Right cardiac atrium (tissue), 5 donors: ENCODE data around the gene LRRC4B. TPM values are rescaled to one million over a fixed set of nuclear protein-coding genes. Genes with fewer than 3 reads are reported as not detected.

ENCODE experiments used
- ATAC-seq, 2 donors: fragments of 200-7000 bp; cut with Tn5 transposase; one replicate each; pipeline versions ENCODE4 v1.8.0 to v1.9.1; 2020; ENCODE audit warnings: moderate library complexity in 2 of 2, mild to moderate bottlenecking in 1 of 2
- DNase-seq, 3 donors: peaks; one replicate each; pipeline ENCODE4 v3.0.0-alpha.2; 2020
- H3K27ac ChIP-seq: one replicate; pipeline ENCODE4 v1.5.1; 2013; ENCODE audit warnings: mild to moderate bottlenecking, low read length, control low read depth, moderate library complexity
- H3K27me3 ChIP-seq: one replicate; pipeline ENCODE4 v1.6.1; 2013; ENCODE audit not compliant: control insufficient read depth, insufficient read depth
- H3K4me1 ChIP-seq: one replicate; pipeline ENCODE4 v1.6.1; 2013; ENCODE audit warnings: low read length; ENCODE audit not compliant: control insufficient read depth, insufficient read depth
- H3K4me3 ChIP-seq: one replicate; pipeline ENCODE4 v1.5.1; 2013; ENCODE audit warnings: low read length, control low read depth
- H3K9me3 ChIP-seq: one replicate; pipeline ENCODE4 v1.6.1; 2013; ENCODE audit warnings: low read length; ENCODE audit not compliant: control insufficient read depth
- WGBS: extraction: QIAGEN DNeasy Blood & Tissue Kit; methylation state at CpG from one replicate; pipeline ENCODE4 v1.1.7; 2013; 5-methylcytosine and 5-hydroxymethylcytosine counted together
- intact Hi-C, 4 donors: fragments of 100-400 bp; cut with DNase I; formaldehyde crosslinking; loops; one replicate each; pipeline versions ENCODE4 v1.11.0 to v1.14.0; 2022 to 2023
- polyA plus RNA-seq: library from polyadenylated mRNA; stranded (reverse); fragments of 200-250 nt; gene quantifications from one replicate; pipeline ENCODE4 v1.2.3, GENCODE V29; 2013
- total RNA-seq, 4 donors: library from RNA; stranded (reverse); fragmentation: NEBNext Ultra II Directional; extraction: Animal tissue kit (Norgen Biotek cat#: 25700); gene quantifications; one replicate each; pipeline ENCODE4 v1.2.1, GENCODE V29; 2021
- donor health status: healthy with polysubstance abuse.
- donor health status: DM: no; HTN: yes; CAD: no.
- donor health status: DM: no; HTN: no; CAD: no.
- donor health status: DM: no; HTN: yes; CAD: no; lungs with severe emphysema.
- donor health status: DM: yes; HTN: yes; CAD: no.

LRRC4B gene
- total and polyA plus RNA-seq, 5 donors = 1.2 to 3.2 (median 1.8) TPM

DNA sequence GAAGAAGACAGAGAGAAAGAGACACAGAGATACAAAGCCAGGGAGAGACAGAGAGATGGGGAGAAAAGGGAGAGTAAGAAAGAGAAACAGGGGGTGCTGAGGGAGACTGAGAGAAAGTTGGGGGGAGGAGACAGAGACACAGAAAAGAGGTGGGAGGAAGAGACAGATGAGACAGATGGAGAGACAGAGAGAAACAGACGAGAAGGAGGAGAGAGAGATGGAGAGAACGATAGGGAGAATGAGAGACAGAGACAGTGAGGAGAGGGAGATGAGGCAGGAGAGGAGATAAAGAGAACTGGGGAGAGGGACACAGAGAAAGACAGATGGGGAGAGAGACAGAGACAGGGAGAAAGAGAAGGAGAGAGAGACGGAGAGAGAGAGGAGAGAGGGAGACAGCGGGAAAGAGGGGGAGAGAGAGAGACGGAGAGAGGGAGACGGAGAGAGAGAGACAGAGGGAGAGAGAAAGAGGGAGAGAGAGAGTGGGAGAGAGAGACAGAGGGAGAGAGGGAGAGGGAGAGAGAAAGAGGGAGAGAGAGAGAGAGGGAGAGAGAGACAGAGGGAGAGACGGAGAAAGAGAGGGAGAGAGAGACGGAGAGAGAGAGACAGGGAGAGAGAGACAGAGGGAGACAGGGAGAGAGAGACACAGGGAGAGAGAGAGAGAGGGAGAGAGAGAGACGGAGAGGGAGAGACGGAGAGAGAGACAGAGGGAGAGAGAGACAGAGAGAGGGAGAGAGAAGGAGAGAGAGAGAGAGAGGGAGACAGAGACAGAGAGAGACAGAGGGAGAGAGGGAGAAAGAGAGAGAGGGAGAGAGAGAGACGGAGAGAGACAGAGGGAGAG is 69.8 kb downstream of the LRRC4B start:
- DNase-seq (no peak), ATAC-seq (no peak)
- H3K27me3 ChIP-seq = no peaks in the 10 kb centered on the region
- no peak overlapping the region for H3K4me3 ChIP-seq
- H3K27ac ChIP-seq = peak overlapping the region; percentile 96
- WGBS = 56% methylated on average over 11 of the region's 11 CpGs
- no peaks in the 10 kb centered on the region for H3K9me3 ChIP-seq
- no peaks in the 10 kb centered on the region for H3K4me1 ChIP-seq
- intact Hi-C loops = no loop called here

DNA sequence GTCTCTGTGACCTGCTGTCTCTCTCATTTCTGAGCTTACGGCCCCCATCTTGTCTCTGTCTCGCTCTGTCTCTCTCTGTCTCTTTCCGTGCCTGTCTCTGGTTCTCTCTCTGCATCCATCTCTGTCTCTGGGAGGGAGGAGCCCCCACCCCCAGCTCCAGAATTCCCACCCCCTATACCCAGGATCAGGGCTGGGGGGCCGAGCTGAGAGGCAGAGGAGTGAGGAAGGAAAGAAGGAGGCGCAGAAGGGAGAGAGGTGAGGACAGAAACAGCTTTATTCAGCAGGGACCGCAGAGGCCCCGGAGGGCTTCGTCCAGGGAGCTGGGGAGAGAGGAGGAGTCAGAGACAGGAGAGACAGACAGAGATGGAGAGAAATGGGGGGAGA is 71.2 kb downstream of the LRRC4B start:
- Histone ChIP-seq H3K4me3 (no peak overlapping the region), H3K4me1 (peaks cover 5% of the 10 kb centered on the region), H3K9me3 (no peaks in the 10 kb centered on the region), H3K27ac (no peak overlapping the region), H3K27me3 (no peaks in the 10 kb centered on the region)
- intact Hi-C loops = no loop called here
- peak in 1 of 2 donors; percentile 1 for ATAC-seq
- WGBS = 47% methylated on average over 8 of the region's 8 CpGs
- peak in 1 of 3 donors; percentile 75 for DNase-seq

DNA sequence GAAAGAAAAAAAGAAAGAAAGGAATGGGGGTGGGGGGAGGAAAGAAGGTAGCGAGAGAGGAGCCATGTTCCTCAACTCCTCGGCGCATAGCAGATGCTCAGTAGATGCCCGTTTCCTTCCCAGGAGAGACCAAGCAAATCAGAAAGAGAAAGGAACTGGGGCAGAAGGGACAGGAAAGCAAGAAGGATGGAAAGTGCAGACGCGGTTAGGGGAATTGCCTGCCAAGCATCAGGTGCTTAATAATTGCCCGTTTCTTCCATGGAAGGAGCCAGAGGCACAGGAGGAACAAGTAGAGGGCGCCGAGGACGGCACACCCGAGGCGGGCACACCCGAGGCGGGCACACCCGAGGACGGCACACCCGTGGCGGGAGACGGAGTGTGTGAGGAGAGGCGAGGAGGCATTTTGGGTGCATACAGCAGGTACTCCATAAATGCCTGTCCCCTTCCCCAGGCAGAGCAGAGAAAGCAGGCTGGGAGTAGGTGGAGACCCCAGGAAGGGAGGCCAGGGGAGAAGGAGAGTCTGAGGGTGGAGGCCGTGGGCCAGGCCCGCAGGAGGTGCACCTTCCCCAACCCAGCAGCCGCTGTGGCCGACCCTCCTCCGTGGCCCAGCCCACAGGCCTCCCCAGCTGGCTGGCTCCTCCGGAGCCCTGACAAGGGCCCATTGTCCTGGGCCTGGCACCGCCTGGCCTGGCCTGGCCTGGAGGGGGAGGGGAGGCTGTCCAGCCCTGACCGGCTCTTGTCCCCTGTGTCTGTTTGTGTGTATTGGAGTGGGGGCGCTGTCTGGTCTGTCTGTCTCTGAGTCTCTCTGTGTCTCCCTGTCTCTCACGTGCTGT is 71.8 kb downstream of the LRRC4B start:
- Histone ChIP-seq H3K4me1 (peaks cover 5% of the 10 kb centered on the region), H3K27ac (peak overlapping the region; percentile 24), H3K9me3 (no peaks in the 10 kb centered on the region), H3K4me3 (no peak overlapping the region), H3K27me3 (no peaks in the 10 kb centered on the region)
- intact Hi-C loops = no loop called here
- ATAC-seq = peak; percentile 65 to 66
- WGBS = 51% methylated on average over 30 of the region's 30 CpGs
- DNase-seq = peak; percentile 65 to 91 (median 83)

DNA sequence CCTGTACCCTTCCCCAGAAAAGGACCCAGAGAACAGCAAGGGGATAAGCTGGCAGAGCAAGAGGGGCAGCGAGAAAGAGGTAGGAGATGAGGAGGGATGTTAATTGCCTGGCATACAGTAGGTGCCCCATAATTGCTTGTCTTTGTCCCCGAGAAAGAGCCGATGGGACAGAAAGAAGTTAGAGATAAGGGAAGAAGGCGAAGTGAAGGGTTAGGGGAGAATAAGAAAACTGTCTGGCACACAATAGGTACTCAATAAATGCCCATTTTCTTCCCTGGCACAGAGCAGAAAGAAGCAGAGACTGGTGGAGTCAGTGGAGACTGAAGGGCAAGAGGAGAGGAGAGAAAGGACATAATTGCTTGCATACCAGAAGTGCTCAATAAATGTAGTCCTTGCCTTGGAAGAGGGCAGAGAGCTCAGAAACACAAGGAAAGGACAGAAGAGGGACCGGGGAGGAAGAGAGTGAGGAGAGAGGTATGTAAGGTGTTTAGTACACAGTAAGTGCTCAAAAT is 73.2 kb downstream of the LRRC4B start:
- H3K4me1 ChIP-seq = peaks cover 5% of the 10 kb centered on the region
- intact Hi-C loops = no loop called here
- H3K4me3 ChIP-seq = no peak overlapping the region
- H3K9me3 ChIP-seq = no peaks in the 10 kb centered on the region
- 75% methylated on average over 5 of the region's 5 CpGs for WGBS
- ATAC-seq = no peak
- H3K27me3 ChIP-seq = no peaks in the 10 kb centered on the region
- no peak overlapping the region for H3K27ac ChIP-seq
- DNase-seq = no peak

DNA sequence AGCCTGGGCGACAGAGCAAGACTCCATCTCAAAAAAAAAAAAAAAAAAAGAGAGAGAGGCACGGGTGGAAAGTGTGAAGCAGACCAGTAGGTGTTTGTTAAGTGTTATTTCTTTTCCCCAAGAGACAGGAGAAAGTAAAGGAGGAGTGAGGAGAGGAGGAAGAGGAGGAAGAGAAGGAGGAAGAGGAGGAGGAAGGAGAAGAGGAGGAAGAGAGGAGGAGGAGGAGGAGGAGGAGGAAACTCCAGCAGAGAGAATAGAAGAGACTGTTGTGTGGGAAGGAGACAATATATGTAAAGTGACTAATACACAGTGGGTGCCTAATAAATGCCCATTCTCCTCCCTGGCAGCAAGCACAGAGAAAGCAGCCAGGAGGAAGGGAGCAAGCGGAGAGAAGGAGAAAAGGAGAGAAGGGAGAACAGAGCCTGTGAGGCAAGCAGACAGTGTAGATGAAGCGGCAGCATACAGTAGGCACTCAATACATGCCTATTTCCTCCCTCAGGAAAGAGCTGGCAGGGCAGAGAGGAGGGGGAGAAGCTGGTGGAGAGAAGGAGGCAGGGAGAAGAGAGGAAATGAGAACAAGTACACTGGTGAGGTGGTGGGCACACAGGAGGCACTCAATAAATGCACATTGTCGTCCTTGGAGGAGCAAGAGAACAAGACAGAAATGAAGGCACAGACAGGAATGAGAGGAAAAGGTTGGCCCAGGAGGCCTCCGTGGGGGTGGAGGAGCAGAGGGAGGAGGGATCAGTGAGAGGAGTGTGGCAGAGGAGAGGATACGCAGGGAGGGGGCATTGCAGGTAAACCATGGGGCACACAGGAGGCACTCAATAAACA is 73.8 kb downstream of the LRRC4B start:
- H3K4me3 ChIP-seq = no peak overlapping the region
- intact Hi-C loops = no loop called here
- ATAC-seq (no peak), DNase-seq (peak in 1 of 3 donors; percentile 18)
- WGBS = 53% methylated on average over 7 of the region's 7 CpGs
- no peaks in the 10 kb centered on the region for H3K9me3 ChIP-seq
- H3K27me3 ChIP-seq = no peaks in the 10 kb centered on the region
- H3K27ac ChIP-seq = no peak overlapping the region
- H3K4me1 ChIP-seq = peaks cover 5% of the 10 kb centered on the region

DNA sequence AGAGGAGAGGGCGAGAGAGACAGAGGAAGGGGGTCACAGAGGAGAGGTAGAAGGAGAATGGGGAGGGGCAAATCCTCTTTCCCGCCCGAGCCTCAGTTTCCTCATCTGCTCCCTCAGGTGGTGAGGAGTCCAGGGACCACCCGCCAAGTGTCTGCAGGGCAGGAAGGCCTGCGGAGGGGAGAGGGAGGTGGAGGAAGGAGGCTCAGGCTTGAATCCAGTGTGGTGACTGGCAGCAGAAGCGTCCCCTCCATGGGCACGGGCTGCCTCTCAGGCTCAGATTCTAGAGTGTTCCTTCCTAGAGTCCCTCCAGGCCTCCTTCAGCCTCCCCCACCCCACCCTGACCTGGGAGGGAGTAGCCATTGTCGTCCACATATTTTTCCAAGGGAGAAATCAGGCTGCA is 75.1 kb downstream of the LRRC4B start:
- no peaks in the 10 kb centered on the region for H3K9me3 ChIP-seq
- peak in 2 of 3 donors; percentile 37 to 45 for DNase-seq
- no peak overlapping the region for H3K27ac ChIP-seq

DNA sequence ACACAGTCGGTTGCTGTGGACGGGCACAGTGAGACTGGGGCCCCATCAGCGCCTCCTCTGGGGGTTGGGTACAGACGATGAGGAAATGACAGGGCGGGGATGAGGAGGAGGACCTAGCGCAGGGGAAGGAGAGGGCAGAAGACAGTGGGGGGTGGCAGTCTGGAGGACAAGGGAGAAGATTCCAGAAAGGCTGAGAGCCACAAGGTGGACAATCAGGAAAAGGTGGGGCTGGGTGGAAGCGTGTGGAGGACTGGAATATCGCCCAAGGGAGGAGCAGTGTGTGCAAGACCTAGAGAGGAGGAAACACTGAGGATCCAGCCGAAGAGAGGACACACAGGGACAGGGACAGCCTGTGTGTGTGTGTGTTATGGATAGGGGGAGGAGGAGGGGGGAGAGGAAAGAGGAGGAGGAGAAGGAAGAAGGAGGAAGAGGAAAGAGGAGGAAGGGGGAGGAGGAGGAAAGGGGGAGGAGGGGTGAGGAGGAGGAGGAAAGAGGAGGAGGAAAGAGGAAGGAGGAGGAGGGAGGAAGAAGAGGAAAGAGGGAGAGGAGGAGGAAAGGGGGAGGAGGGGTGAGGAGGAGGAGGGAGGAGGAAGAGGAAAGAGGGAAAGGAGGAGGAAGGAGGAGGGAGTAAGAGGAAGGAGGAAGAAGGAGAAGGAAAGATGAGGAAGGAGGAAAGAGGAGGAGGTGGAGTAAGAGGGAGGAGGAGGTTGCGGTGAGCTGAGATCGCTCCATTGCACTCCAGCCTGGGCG is 75.8 kb downstream of the LRRC4B start:
- DNase-seq = peak in 1 of 3 donors; percentile 44
- no peak for ATAC-seq
- no peaks in the 10 kb centered on the region for H3K9me3 ChIP-seq
- WGBS = 14% methylated on average over 10 of the region's 12 CpGs
- H3K27ac ChIP-seq = no peak overlapping the region
- no peak overlapping the region for H3K4me3 ChIP-seq
- no peaks in the 10 kb centered on the region for H3K27me3 ChIP-seq
- peaks cover 5% of the 10 kb centered on the region for H3K4me1 ChIP-seq
- intact Hi-C loops = no loop called here

More for the DNA sequence above, 75.1 kb downstream of the LRRC4B start:
- intact Hi-C loops = no loop called here
- Histone ChIP-seq H3K4me1 (peaks cover 5% of the 10 kb centered on the region), H3K4me3 (no peak overlapping the region), H3K27me3 (no peaks in the 10 kb centered on the region)
- no peak for ATAC-seq
- WGBS = 44% methylated on average over 8 of the region's 8 CpGs

DNA sequence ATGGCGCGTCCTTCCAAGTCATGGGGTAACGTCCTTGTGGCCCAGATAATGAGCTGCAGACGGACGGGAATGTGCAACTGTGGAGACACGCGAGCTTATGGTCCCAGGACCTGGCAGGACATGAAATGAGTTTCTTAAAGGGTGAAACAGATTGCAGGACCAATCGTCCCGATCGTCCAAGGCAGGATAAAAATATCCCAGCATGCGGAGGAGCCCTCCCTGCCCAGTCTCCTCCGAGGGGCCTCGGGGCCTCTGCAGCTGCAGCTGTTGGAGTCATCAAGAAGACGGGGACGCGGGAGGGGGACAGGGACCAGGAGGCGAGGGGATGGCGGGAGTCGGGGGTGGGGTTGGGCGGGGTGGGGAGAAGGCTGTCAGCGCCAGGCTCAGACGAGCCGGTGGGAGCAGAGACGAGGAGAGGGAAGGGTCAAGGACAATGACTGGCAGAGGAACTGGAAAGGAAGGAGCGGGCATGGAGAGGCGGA is 77.2 kb downstream of the LRRC4B start:
- intact Hi-C loops = no loop called here
- Histone ChIP-seq H3K27ac (no peak overlapping the region), H3K4me1 (peaks cover 5% of the 10 kb centered on the region), H3K9me3 (no peaks in the 10 kb centered on the region), H3K27me3 (no peaks in the 10 kb centered on the region), H3K4me3 (no peak overlapping the region)
- peak in 1 of 3 donors; percentile 21 for DNase-seq
- WGBS = 23% methylated on average over 26 of the region's 26 CpGs
- ATAC-seq = no peak

DNA sequence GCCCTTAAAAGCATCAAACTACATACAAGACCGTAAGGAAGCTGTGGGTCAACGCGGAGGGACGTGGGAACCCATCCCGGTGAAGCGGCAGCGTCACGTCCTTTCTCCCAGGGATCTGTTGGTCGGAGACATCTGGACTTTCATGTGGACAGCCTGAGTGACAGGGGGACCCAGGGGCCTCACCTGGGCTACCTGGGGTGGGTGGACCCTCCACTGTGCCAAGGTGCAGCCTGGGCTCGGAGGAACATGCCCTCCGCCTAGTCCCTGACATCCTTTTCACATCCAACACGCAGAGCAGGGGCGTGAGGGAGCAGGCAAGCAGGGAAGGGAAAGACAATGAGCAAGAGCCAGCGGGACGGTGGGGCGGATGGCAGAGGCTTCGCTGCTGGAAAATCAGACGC is 77.8 kb downstream of the LRRC4B start:
- Histone ChIP-seq H3K27ac (no peak overlapping the region), H3K27me3 (no peaks in the 10 kb centered on the region), H3K9me3 (no peaks in the 10 kb centered on the region), H3K4me1 (peaks cover 5% of the 10 kb centered on the region), H3K4me3 (no peak overlapping the region)
- WGBS = 91% methylated on average over 18 of the region's 18 CpGs
- ATAC-seq = no peak
- peak in 1 of 3 donors; percentile 34 for DNase-seq
- intact Hi-C loops = no loop called here

DNA sequence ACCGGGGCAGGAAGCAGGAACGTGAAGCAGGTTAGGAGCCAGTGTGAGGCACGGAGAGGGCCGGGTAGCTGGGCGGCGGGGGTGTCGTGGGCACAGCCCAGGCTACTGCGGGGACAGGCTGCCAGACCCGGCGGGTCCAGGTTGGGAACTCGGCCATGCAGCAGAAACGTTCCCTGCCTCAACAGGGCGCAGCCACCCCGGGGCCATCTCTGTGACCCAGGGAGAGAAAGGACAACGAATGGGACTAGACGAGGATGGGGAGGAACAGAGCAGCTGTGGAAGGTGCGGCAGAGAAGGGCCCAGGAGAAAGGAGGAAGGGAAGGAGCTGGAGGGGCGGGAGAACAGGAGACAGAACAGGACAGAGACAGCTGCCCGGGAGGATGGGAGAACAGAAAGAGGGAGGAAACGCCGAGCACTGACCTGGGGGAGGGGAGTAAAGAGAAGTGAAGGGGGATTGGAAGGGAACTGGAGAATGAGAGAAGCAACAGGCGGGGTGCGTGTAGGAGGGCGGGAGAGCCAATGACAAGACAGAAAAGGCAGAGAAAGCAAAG is 78.7 kb downstream of the LRRC4B start:
- no peaks in the 10 kb centered on the region for H3K9me3 ChIP-seq
- no peak overlapping the region for H3K27ac ChIP-seq
- ATAC-seq (no peak), DNase-seq (peak in 2 of 3 donors; percentile 41 to 51)
- H3K4me1 ChIP-seq = peaks cover 5% of the 10 kb centered on the region
- no peak overlapping the region for H3K4me3 ChIP-seq
- WGBS = 42% methylated on average over 24 of the region's 24 CpGs
- intact Hi-C loops = no loop called here
- no peaks in the 10 kb centered on the region for H3K27me3 ChIP-seq
